Activated T-helper 1 cell treated with Interleukin-2 at 50 U/mL for 16 hours (primary cell): ENCODE measurements around the gene RPS19.
A peak's percentile ranks its signal among the peaks of the same experiment; 100 is the strongest.

Source experiments
- DNase-seq: peaks from one replicate; pipeline ENCODE4 v3.0.0-alpha.2; 2020; ENCODE audit warnings: low read depth

The RPS19 gene

DNA sequence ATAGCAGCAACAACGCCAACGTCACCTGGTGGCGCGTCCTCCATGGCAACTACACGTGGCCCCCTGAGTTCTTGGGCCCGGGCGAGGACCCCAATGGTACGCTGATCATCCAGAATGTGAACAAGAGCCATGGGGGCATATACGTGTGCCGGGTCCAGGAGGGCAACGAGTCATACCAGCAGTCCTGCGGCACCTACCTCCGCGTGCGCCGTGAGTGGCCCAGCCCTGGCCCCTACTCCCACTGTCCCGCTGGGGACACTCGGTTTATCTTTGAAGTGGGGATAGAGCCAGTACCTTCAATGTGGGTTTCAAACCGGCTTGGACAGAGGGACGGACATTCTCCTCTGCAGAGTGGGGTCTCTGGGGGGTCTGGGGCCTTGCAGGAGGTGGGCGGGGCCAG is 19.0 kb downstream of the RPS19 start:
- DNase-seq, result no peak

DNA sequence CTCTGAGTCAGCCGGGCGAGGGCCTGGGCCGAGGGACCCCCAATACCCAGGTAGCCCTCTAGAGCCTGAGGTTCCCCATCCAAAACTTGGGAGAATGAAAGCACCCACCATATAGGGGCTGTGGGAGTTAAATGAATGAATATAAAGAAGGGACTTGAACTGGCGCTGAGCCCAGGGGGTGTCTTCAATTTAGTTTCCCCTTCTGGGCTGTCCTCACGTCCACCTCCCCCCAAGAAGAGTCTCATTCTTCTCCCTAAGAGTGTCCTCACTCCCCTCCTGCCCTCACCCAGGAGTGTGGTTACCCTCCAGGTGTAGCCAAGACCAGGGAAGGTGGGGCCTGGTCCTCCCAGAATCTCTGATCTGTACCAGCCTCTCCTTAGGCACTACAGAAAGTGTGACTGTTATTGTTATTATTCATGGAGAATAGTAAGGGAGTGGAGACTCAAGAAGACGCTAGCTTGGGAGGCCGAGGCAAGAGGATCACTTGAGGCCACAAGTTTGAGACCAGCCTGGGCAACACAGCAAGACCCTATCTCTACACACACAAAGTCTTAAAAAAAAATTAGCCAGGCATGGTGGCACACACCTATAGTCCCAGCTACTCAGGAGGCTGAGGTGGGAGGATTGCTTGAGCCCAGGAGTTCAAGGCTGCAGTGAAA is 19.7 kb downstream of the RPS19 start:
- DNase-seq, result no peak

DNA sequence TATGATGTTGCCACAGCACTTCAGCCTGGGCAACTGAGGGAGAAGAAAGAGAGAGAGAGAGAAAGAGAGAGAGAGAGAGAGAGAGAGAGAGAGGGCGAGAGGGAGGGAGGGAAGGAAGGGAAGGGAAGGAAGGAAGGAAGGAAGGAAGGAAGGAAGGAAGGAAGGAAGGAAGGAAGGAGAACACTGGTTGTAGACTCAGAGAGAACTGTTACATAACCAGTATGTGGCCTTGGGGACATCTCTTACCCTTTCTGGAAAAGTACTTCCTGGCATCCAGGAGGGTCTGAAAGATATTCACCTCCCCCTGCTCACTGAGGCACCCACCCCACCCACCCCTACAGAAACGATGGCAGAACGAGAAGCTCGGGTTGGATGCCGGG is 20.3 kb downstream of the RPS19 start:
- DNase-seq, result no peak

- peak; percentile 67 for DNase-seq
These were observed 22.8 kb downstream of the RPS19 start, which contains the start of gene ARHGEF1 for GRCh38 chr19:41882568-41883462. ARHGEF1 (plus strand) TSS chr19:41883184; CDS start chr19:41888083, 4,899 bp downstream.

GRCh38 chr19:41883463-41883820 is 23.4 kb downstream of the RPS19 start:
- no peak for DNase-seq

DNA sequence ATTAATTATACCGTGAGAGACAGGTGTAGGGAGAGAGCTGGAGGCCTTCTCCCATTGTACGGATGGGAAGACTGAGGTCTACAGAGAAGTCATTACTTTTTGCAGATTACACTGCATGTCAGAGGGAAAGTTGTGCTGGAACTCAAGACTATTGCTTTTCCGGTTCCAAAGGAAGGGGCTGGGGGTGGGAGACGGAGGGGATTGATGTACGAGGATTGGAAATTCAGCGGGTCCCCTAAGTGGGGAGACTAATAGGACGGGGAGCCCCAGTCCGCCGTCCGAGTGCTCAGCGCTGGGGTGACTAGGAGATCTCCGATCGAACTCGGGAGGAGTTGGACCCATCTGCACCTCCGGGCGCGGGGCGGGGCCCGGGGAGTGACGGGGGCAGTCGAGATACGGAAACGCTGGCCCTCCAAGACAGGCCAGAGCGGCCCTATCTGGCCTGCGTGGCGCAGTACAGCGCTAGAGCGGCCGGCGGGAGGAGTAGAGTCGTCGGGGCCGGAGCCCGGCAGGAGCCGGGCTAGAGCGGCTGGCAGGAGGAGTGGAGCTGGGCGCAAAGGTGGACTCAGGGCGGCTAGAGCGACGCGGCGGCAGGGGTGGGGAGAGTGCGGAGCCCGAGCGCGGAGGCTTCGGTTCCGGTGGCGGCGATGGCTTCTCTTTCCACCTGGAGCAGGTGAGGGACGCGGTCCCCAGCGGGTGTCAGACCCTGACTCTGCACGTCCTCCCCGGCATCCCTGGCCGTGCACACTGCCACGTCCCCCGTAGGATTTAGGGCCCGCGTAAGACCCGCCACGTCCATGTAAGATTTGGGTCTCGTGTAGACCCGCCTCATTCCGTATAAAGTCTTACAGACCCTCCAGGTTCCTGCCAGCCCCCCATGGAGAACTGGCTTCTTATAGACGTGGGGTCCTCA is 24.0 kb downstream of the RPS19 start:
- DNase-seq, result peak; percentile 80

- DNase-seq, result peak; percentile 63
These were observed 27.0 kb downstream of the RPS19 start for GRCh38 chr19:41886761-41887710.

GRCh38 chr19:41887711-41888382 is 27.8 kb downstream of the RPS19 start:
- DNase-seq, result peak; percentile 82

- no peak for DNase-seq
These were observed 28.9 kb downstream of the RPS19 start for GRCh38 chr19:41888926-41889325.

- no peak for DNase-seq
These were observed 29.8 kb downstream of the RPS19 start for GRCh38 chr19:41889896-41890295.

- no peak for DNase-seq
These were observed 30.9 kb downstream of the RPS19 start for GRCh38 chr19:41890936-41891335.

GRCh38 chr19:41892173-41892902 is 32.3 kb downstream of the RPS19 start:
- no peak for DNase-seq

- no peak for DNase-seq
These were observed 33.8 kb downstream of the RPS19 start for GRCh38 chr19:41893899-41894298.

- DNase-seq, result no peak
These were observed 34.3 kb downstream of the RPS19 start for GRCh38 chr19:41894350-41894749.

GRCh38 chr19:41895745-41896580 is 35.9 kb downstream of the RPS19 start:
- DNase-seq, result no peak

DNA sequence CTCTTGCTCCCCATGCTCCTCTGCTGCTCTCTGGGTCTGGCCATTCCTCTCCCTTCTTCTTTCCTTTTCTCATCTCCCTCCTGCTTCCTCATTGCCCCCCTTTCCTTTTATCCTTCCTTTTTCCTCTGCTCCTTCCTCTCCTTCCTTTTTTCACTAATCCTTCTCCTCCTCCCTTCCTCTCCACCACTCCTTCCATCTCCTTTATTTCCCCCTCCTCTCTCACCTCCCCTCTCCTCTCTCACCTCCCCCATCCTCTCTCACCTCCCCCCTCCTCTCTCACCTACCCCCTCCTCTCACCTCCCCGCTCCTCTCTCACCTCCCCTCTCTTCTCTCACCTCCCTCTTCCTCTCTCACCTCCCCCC is 36.5 kb downstream of the RPS19 start:
- no peak for DNase-seq

DNA sequence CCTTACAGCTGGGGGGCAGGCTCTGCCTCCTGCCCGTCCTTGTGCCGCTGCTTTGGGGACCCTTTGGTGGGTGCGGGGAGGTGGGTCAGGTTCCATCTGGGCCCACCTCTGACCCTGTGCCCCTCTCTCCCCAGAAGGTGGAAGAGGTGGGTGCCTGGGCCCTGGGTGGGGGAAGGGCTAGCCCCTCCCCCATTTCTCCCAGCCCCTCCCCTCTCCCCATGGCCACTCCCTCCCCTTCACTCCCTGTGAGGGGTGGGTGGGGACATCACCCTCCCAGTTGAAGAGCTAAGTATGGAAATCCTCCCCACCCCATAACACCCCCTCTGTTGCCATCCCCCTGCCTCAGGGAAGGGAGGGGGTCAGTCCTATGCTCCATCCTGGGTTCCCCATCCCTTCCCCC is 37.1 kb downstream of the RPS19 start:
- DNase-seq, result no peak

DNA sequence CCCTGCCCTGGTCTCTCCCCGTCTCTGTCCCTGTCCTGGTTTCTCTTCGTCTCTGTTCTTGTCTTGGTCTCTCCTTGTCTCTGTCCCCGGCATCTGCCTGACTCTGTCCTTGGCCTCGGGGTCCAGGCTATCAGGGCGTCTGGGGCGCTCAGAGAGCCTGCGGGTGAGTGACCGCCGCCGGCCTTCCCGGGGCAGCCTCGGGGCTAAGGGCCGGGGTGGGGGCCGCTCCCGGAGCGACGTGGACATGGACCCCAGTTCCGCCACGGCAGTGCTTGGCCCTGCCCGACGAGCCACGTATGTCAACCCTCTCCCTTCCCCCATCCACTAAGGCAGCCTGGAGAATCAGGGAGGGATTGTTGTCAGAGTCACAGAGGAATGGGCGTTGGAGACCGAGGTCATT is 37.8 kb downstream of the RPS19 start:
- no peak for DNase-seq

DNA sequence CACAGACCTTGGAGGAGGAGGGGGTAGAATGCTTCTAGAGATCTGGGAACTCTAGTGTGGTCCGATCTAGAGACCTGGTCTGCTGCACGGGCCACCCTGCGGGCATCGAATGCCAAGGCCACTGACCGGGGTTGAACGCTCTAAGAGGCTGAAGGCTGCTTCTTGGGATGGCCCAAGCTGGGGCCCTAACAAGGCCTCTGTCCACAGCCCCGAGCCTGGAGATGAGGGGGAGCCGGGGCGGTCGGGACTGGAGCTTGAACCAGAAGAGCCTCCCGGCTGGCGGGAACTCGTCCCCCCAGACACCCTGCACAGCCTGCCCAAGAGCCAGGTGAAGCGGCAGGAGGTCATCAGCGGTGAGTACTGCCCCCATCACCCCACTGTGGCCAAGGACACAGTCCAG is 38.2 kb downstream of the RPS19 start:
- DNase-seq, result no peak
